DOHH2 (cell line): Measurements from ENCODE around the gene ETV6.

Experiments
- CTCF ChIP-seq: fragments of 200-600 bp; sonication (generic); IDR thresholded peaks from one replicate; pipeline ENCODE4 v1.5.1; 2014; ENCODE audit warnings: antibody characterized with exemption, mild to moderate bottlenecking, low read depth, low read length; ENCODE audit not compliant: poor library complexity, severe bottlenecking
- EZH2phosphoT487 ChIP-seq: fragments of 200-600 bp; sonication (generic); IDR thresholded peaks from 2 replicates; pipeline ENCODE4 v1.6.1; 2017; ENCODE audit warnings: borderline replicate concordance, mild to moderate bottlenecking, antibody characterized with exemption, low read length, moderate library complexity, mixed read lengths

GRCh38 chr12:11673666-11674461, 24.4 kb downstream of the ETV6 start:
- TF ChIP-seq CTCF (no peak), EZH2phosphoT487 (no peak)
